Hippocampal formation (tissue), 2 donors: Measurements from ENCODE around the gene ALG12.

Experiments
- DNase-seq, 2 donors: peaks; one replicate each; lab custom pipeline; 2025; lab: John Stamatoyannopoulos, UW

ALG12 gene

DNA sequence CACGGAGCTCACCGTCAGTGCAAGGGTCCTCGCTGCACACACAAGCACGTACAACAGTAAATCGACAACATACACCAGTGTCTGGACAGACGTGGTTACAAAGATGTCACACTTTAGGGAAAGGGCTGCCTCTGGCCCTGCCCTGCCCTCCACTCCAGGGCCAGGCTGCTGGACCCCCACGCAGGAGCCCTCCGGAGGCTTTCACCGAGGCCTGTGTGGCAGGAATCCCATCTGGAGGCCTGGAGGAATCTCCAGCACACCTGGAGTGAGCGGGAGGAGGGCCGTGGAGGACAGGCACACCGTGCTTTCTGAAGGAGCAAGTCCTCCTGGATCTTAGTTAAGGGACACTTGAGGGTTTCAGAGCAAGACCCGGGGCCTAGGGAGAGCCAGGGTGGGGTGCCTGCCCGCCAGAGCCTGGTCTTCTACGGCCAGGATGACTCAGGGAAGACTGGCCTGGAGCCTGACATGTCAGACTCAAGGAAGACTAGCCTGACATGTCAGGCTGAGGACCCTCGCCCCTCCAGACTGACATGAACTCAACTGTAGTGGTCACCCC lies 40.2 kb upstream of the ALG12 start:
- DNase-seq: no peak

- no peak for DNase-seq
Measured at GRCh38 chr22:49957826-49958365, 39.7 kb upstream of the ALG12 start.

GRCh38 chr22:49956914-49957825 lies 38.9 kb upstream of the ALG12 start:
- DNase-seq: no peak

- no peak for DNase-seq
Measured at GRCh38 chr22:49956418-49956770, 38.2 kb upstream of the ALG12 start.

- DNase-seq: no peak
Measured at GRCh38 chr22:49955581-49956417, 37.6 kb upstream of the ALG12 start.

GRCh38 chr22:49954991-49955580 lies 36.8 kb upstream of the ALG12 start:
- DNase-seq: no peak

- DNase-seq: no peak
Measured at GRCh38 chr22:49954354-49954753, 36.1 kb upstream of the ALG12 start.

GRCh38 chr22:49953680-49954344 lies 35.6 kb upstream of the ALG12 start:
- no peak for DNase-seq

DNA sequence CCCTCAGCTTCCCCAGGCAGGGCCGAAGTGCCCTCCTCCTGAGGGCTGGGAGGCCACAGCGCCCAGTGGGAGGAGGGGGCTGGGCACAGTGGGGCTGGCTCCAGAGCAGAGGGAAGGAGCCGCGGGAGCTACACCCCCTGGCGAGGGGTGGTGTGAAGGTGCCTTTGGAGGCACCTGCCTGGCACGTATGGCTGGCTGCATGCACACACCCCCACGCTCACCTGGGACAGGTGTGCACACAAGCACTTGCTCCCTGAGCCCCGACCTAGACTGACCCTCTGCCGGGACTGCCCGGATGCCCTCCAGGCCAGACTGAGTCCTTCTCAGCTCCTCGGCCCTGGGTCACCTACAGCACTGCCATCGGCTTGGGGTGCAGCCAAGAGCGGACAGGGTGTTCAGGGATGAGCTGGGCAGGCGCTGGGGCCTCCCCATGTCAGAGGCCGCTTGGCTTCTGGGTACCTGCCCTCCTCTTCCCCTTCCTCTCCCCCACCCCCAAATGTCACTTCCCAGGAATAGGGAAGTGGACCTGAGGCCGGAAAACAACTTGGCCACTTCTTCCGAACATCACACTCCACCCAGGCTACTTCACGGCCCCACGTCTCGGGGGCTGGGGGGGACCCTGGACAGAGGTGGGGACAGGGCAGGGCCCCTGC lies 34.9 kb upstream of the ALG12 start:
- DNase-seq: no peak

DNA sequence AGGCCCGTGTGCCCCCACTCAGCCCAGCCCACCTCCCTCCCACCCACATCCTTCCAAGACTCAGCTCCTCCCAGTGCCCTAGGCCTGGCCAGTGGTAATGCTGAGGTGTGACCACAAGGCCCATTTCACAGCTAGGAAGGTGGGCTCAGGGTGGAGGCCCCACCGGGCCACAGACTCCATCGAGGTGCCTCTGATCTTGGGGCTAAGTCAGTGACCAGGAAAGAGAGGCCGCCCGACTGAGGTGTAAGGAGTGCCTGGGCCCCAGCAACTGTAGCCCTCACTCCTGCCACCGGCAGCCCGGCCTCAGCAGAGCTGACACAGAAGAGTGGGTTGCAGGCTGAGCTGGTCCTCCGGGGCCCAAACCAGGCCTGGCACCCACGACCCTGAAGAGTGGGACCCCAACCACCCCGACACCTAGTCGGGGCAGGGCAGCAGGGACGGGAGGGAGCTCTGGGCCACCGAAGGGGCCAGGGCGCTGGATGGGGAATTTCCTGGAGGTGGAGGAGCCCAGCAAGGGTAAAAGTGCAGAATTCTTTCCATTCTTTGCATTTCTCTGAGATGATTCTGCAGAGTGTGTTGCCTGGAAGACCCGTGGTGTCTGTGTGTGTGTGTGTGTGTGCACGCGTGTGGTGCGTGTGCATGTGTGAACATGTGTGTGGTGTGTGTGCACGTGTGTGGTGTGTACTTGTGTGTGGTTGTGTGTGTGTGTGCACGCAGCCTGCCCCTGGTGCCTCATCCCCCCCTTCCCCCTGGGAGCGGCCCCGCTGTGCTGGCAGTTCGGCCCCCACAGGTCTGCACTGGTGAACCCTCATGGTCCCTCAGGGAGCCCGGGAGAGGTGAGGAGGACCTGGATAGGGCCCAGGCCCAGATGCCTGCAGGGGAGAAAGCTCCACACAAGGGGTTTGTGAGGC lies 34.0 kb upstream of the ALG12 start:
- DNase-seq: no peak

DNA sequence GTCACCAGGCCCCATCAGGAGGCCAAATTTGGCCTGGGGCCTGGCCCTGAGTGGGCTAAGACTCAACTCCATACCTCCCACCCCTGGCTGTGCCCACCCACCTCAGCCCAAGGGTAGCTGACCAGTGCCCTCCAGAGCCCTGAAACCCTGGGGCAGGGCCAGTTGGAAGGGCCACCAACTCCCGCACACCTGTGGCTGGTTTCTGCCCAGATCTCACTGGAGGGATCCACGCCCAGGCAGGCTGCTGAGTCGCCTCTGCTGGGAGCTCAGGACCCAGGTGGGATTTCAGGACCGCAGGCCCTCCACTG lies 33.4 kb upstream of the ALG12 start:
- DNase-seq: no peak

GRCh38 chr22:49951000-49951677 lies 32.9 kb upstream of the ALG12 start:
- no peak for DNase-seq

- DNase-seq: no peak
Measured at GRCh38 chr22:49950396-49950994, 32.3 kb upstream of the ALG12 start.

GRCh38 chr22:49949914-49950292 lies 31.7 kb upstream of the ALG12 start:
- DNase-seq: no peak

DNA sequence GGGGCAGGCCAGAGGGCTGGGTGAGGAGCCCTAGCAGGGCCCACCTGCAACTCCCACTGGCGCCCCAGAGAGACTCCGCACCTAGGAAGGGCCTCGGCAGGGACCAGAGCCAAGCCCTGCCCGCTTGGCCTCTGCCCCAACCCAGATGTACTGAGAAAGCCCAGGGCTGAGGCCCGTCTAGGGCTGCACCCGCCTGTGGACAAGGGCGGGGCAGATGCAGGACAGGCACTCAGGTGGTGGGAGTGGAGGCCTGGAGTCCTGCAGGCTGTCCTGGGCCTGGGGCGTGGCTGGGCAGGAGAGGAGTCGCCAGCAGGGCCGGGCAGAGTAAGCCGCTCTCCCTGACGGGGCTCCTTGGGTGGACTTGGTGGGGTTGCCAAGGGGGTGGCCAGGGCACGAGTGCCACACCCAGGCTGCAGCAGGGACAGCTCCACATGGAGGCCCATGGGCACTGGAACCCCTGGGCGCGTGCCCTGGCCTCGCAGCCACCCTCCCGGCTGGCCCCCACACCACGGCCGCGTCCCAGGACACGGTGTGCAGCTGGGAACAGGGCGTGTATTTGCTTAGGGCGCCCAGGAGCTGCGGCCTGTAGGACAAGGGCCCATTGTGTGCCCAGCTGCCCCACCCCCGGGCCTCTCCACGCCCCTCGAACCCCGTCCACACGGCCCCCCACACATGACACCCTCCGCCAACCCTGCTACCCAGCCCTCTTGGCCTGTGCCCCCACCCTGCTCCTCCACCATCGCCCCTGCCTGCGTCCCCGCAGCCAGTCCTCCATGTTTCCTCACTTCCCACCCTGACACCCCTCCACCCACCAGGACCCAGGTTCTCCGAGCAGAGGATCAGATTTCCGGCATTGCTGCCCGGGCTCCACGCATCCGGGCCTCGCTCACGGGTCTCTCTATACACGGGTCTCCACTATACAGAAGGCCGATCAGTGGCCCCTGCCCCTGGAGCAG lies 31.0 kb upstream of the ALG12 start:
- no peak for DNase-seq

DNA sequence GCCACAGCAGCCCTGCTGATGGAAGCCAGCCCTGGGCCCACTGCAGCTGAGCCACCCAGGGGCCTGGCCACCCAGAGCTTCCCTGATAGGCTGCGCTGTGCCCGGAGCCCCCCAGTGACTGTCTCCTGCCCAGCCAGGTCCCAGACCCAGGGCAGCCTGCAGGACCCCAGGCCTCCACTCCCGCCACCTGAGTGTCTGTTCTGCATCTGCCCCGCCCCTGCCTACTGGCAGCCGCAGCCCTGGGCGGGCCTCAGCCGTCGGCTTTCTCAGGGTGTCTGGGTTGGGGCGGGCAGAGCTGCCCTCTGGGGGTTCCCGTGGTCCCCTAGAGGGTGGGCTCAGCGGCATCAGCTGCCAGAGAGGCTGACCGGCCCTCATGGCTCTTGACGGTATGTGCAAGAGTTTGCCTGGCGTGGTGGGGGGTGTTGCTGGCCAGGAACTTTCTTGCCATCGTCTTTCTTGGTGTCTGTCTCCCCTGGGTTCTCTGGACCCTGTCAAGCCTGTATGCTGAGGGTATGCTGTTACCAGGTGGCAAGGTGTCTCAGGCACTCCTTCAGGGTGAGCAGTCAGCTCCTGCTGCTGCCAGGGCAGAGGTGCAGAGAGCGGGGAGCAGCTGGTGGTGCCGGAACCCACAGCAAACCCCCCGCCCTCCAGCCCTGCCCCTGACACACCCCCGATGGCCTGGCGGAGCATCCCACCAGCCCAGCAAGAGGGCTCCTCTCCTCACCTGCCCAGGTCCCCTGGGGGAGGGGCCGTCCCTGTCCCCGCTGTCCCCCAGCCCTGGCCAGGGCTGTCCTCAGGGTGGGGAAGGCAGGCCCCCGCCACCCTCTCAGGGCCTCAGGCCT lies 30.1 kb upstream of the ALG12 start:
- no peak for DNase-seq

- no peak for DNase-seq
Measured at GRCh38 chr22:49947296-49947622, 29.0 kb upstream of the ALG12 start.
